RPMI7951 (cell line): ENCODE measurements around the gene IL15. TPM values are rescaled to one million over a fixed set of nuclear protein-coding genes. Genes with fewer than 3 reads are reported as not detected.
"Not testable (repeated sequence)": the region's sequence is repeated elsewhere in the genome, so short reads cannot be mapped to it uniquely, and the experiment has no call there.

Experiments used
- DNase-seq: peaks from one replicate; pipeline ENCODE4 v3.0.0-alpha.2; 2012; ENCODE audit warnings: low read depth
- total RNA-seq: library from RNA; depleted of rRNA; stranded (reverse); fragments of >200 nt; shearing (Covaris generic); gene quantifications from 2 replicates; pipeline ENCODE4 v1.2.3, GENCODE V29; 2014

IL15 gene
- total RNA-seq, 1 experiment from 2014 or later = 4.7 TPM

- DNase-seq = peak; percentile 4
These were observed 66.2 kb downstream of the IL15 start for GRCh38 chr4:141702472-141703182.

GRCh38 chr4:141703497-141703896 lies 67.1 kb downstream of the IL15 start:
- no peak for DNase-seq

- no peak for DNase-seq
These were observed 68.8 kb downstream of the IL15 start for GRCh38 chr4:141705048-141705746.

GRCh38 chr4:141705747-141706377 lies 69.5 kb downstream of the IL15 start:
- DNase-seq = no peak

GRCh38 chr4:141706445-141706844 lies 70.1 kb downstream of the IL15 start:
- DNase-seq = no peak

- DNase-seq = peak; percentile 3
These were observed 74.8 kb downstream of the IL15 start for GRCh38 chr4:141711211-141711610.

- no peak for DNase-seq
These were observed 76.8 kb downstream of the IL15 start for GRCh38 chr4:141713185-141713584.

GRCh38 chr4:141713771-141714445 lies 77.5 kb downstream of the IL15 start:
- DNase-seq = peak; percentile 17

GRCh38 chr4:141719585-141719984 lies 83.2 kb downstream of the IL15 start:
- no peak for DNase-seq

- DNase-seq = no peak
These were observed 84.8 kb downstream of the IL15 start for GRCh38 chr4:141721174-141721573.

GRCh38 chr4:141724646-141725045 lies 88.3 kb downstream of the IL15 start:
- DNase-seq = no peak

GRCh38 chr4:141727420-141727819 lies 91.0 kb downstream of the IL15 start:
- no peak for DNase-seq

- no peak for DNase-seq
These were observed 94.4 kb downstream of the IL15 start for GRCh38 chr4:141730805-141731204.

- DNase-seq = peak; percentile 7
These were observed 95.1 kb downstream of the IL15 start for GRCh38 chr4:141731481-141731880.

GRCh38 chr4:141739636-141740035 lies 103.3 kb downstream of the IL15 start:
- no peak for DNase-seq

- DNase-seq = no peak
These were observed 109.6 kb downstream of the IL15 start for GRCh38 chr4:141746026-141746425.

GRCh38 chr4:141751806-141752205 lies 115.4 kb downstream of the IL15 start:
- not testable (repeated sequence) for DNase-seq

- DNase-seq = no peak
These were observed 120.9 kb downstream of the IL15 start for GRCh38 chr4:141757287-141757686.

GRCh38 chr4:141759796-141760425 lies 123.5 kb downstream of the IL15 start:
- DNase-seq = no peak

GRCh38 chr4:141761926-141762325 lies 125.5 kb downstream of the IL15 start:
- no peak for DNase-seq

GRCh38 chr4:141763374-141763773 lies 127.0 kb downstream of the IL15 start:
- DNase-seq = no peak

GRCh38 chr4:141768954-141769353 lies 132.6 kb downstream of the IL15 start:
- peak; percentile 34 for DNase-seq
